Measurements from ENCODE around the gene THSD1. TPM values are rescaled to one million over a fixed set of nuclear protein-coding genes. Genes with fewer than 3 reads are reported as not detected.

Gene THSD1
- total RNA-seq, 1 experiment from 2014 or later, result 0.11 TPM

- Histone ChIP-seq H3K27me3 (replicated peaks; ENCODE audit: control insufficient read depth, insufficient read depth, low read length) (no peaks in the 10 kb centered on the region), H3K4me3 (ENCODE audit: low read depth, low read length) (no peak overlapping the region), H3K9me3 (no peaks in the 10 kb centered on the region), H3K36me3 (ENCODE audit: control insufficient read depth, insufficient read depth, low read length) (no peaks in the 10 kb centered on the region), H3K4me1 (0 out of 2 replicates have a peak, but pooled peaks cover 6% of the 10 kb centered on the region)
- H3K9me3 Mint-ChIP-seq (ENCODE audit: unreplicated experiment), result no peaks in the 10 kb centered on the region
- no peak overlapping the region for H3K27ac Mint-ChIP-seq (ENCODE audit: unreplicated experiment)
- intact Hi-C loops (cut with micrococcal nuclease; ENCODE audit: unreplicated experiment), result no loop called here
- no peaks in the 10 kb centered on the region for H3K4me1 Mint-ChIP-seq (ENCODE audit: low read depth, unreplicated experiment)
- no peaks in the 10 kb centered on the region for H3K27me3 Mint-ChIP-seq (ENCODE audit: insufficient read depth, unreplicated experiment)
- BruUV-seq (replicated peaks), result no TSS peak
- no peak for DNase-seq
- CTCF ChIA-PET, result no interaction called here
- no peak for TF ChIP-seq CTCF (IDR thresholded peaks at IDR 0.05; ENCODE audit: insufficient read depth in 1 of 2, low read depth in 1 of 2, low read length in 1 of 2, severe bottlenecking in 1 of 2, unreplicated experiment in 1 of 2)
- no peak overlapping the region for H3K4me3 Mint-ChIP-seq (ENCODE audit: unreplicated experiment)
- POLR2A ChIA-PET, result no interaction called here
- H3K36me3 Mint-ChIP-seq (ENCODE audit: insufficient read depth, unreplicated experiment), result no peaks in the 10 kb centered on the region
These were observed 52.8 kb downstream of the THSD1 start for GRCh38 chr13:52353193-52353592.

GRCh38 chr13:52348983-52349780 lies 56.8 kb downstream of the THSD1 start:
- H3K27me3 Mint-ChIP-seq (ENCODE audit: insufficient read depth, unreplicated experiment), result no peaks in the 10 kb centered on the region
- H3K4me1 Mint-ChIP-seq (ENCODE audit: low read depth, unreplicated experiment), result no peaks in the 10 kb centered on the region
- no peaks in the 10 kb centered on the region for H3K36me3 Mint-ChIP-seq (ENCODE audit: insufficient read depth, unreplicated experiment)
- no peaks in the 10 kb centered on the region for H3K9me3 Mint-ChIP-seq (ENCODE audit: unreplicated experiment)
- no peak for TF ChIP-seq CTCF (IDR thresholded peaks at IDR 0.05; ENCODE audit: insufficient read depth in 1 of 2, low read depth in 1 of 2, low read length in 1 of 2, severe bottlenecking in 1 of 2, unreplicated experiment in 1 of 2)
- H3K4me1 ChIP-seq, result 0 out of 2 replicates have a peak, but pooled peaks cover 6% of the 10 kb centered on the region
- CTCF ChIA-PET, result interaction anchor here (0.9 kb wide), 1 partner anchor 102 kb away, joined by 3 read pairs; no protein-coding TSS in a partner anchor
- POLR2A ChIA-PET, result interaction anchor here (0.6 kb wide), 1 partner anchor 84 kb away, joined by 3 read pairs; no protein-coding TSS in a partner anchor
- intact Hi-C loops (cut with micrococcal nuclease; ENCODE audit: unreplicated experiment), result no loop called here
- H3K4me3 Mint-ChIP-seq (ENCODE audit: unreplicated experiment), result no peak overlapping the region
- H3K27ac Mint-ChIP-seq (ENCODE audit: unreplicated experiment), result no peak overlapping the region
- no peak overlapping the region for H3K4me3 ChIP-seq (ENCODE audit: low read depth, low read length)
- no peaks in the 10 kb centered on the region for H3K36me3 ChIP-seq (ENCODE audit: control insufficient read depth, insufficient read depth, low read length)
- no peaks in the 10 kb centered on the region for H3K27me3 ChIP-seq (replicated peaks; ENCODE audit: control insufficient read depth, insufficient read depth, low read length)
- H3K9me3 ChIP-seq, result no peaks in the 10 kb centered on the region
- peak; percentile 22 to 51 for DNase-seq
- no TSS peak for BruUV-seq (replicated peaks)

- Mint-ChIP-seq H3K36me3 (ENCODE audit: insufficient read depth, unreplicated experiment) (no peaks in the 10 kb centered on the region), H3K27ac (ENCODE audit: unreplicated experiment) (no peak overlapping the region), H3K27me3 (ENCODE audit: insufficient read depth, unreplicated experiment) (no peaks in the 10 kb centered on the region), H3K9me3 (ENCODE audit: unreplicated experiment) (no peaks in the 10 kb centered on the region), H3K4me1 (ENCODE audit: low read depth, unreplicated experiment) (no peaks in the 10 kb centered on the region), H3K4me3 (ENCODE audit: unreplicated experiment) (no peak overlapping the region)
- Histone ChIP-seq H3K27me3 (replicated peaks; ENCODE audit: control insufficient read depth, insufficient read depth, low read length) (no peaks in the 10 kb centered on the region), H3K4me1 (0 out of 2 replicates have a peak, but pooled peaks cover 6% of the 10 kb centered on the region), H3K4me3 (ENCODE audit: low read depth, low read length) (no peak overlapping the region), H3K9me3 (no peaks in the 10 kb centered on the region), H3K36me3 (ENCODE audit: control insufficient read depth, insufficient read depth, low read length) (no peaks in the 10 kb centered on the region)
- ChIA-PET POLR2A (no interaction called here), CTCF (interaction anchor here (1.5 kb wide), 1 partner anchor 103 kb away, joined by 7 read pairs; the partner anchor contains the start of gene VPS36)
- TF ChIP-seq CTCF (IDR thresholded peaks at IDR 0.05; ENCODE audit: insufficient read depth in 1 of 2, low read depth in 1 of 2, low read length in 1 of 2, severe bottlenecking in 1 of 2, unreplicated experiment in 1 of 2), result no peak
- no TSS peak for BruUV-seq (replicated peaks)
- intact Hi-C loops (cut with micrococcal nuclease; ENCODE audit: unreplicated experiment), result no loop called here
- DNase-seq, result no peak
These were observed 57.9 kb downstream of the THSD1 start for GRCh38 chr13:52348071-52348470.
